OCI-LY7 (cell line): ENCODE results near the gene CFH. TPM values are rescaled to one million over a fixed set of nuclear protein-coding genes. Genes with fewer than 3 reads are reported as not detected.
"Not testable (repeated sequence)": the region's sequence is repeated elsewhere in the genome, so short reads cannot be mapped to it uniquely, and the experiment has no call there.

Experiments
- BruUV-seq: library from RNA; stranded (reverse); fragments of 400-500 nt; replicated peaks from 2 replicates; lab custom pipeline; 2021; lab: Mats Ljungman, UMichigan
- CTCF ChIA-PET: fragments of 300-600 bp; sonication (Branson Sonifier 250); formaldehyde crosslinking; loops from one replicate; lab custom pipeline; 2022; ENCODE audit warnings: antibody characterized with exemption; ENCODE audit not compliant: unreplicated experiment; lab: Charles Lee
- POLR2A ChIA-PET: fragments of 300-600 bp; sonication (Branson Sonifier 250); formaldehyde crosslinking; loops from one replicate; lab custom pipeline; 2022; ENCODE audit warnings: antibody characterized with exemption; lab: Charles Lee
- DNase-seq: peaks from one replicate; pipeline ENCODE4 v3.0.0-alpha.2; 2015; ENCODE audit warnings: low spot score
- H2AFZ ChIP-seq: fragments of 200-600 bp; sonication (generic), shearing (Covaris generic); 2 replicates; pipeline ENCODE4 v1.6.1; 2014; ENCODE audit warnings: mild to moderate bottlenecking, antibody characterized with exemption, low read length, moderate library complexity
- H3K27ac ChIP-seq: fragments of 200-600 bp; sonication (generic); 2 replicates; pipeline ENCODE4 v1.5.1; 2014; ENCODE audit warnings: mixed run types, low read depth, mild to moderate bottlenecking, moderate library complexity, low read length, inconsistent platforms; ENCODE audit not compliant: poor library complexity, severe bottlenecking
- H3K36me3 ChIP-seq: fragments of 200-600 bp; sonication (generic); 2 replicates; pipeline ENCODE4 v1.6.1; 2014; ENCODE audit warnings: mild to moderate bottlenecking, antibody characterized with exemption, low read length, moderate library complexity, mixed read lengths; ENCODE audit not compliant: insufficient read depth
- H3K4me1 ChIP-seq: fragments of 200-600 bp; sonication (generic); 2 replicates; pipeline ENCODE4 v1.5.1; 2014; ENCODE audit warnings: mild to moderate bottlenecking, low read length; ENCODE audit not compliant: insufficient read depth, poor library complexity, severe bottlenecking
- H3K4me2 ChIP-seq: fragments of 200-600 bp; sonication (generic); 2 replicates; pipeline ENCODE4 v1.6.1; 2014; ENCODE audit warnings: mild to moderate bottlenecking, low read length
- H3K4me3 ChIP-seq: fragments of 200-600 bp; sonication (generic); 2 replicates; pipeline ENCODE4 v1.5.1; 2014; ENCODE audit warnings: mild to moderate bottlenecking, low read depth, low read length; ENCODE audit not compliant: poor library complexity, severe bottlenecking
- H3K79me2 ChIP-seq: fragments of 200-600 bp; sonication (generic); 2 replicates; pipeline ENCODE4 v1.6.1; 2016; ENCODE audit warnings: low read depth, mild to moderate bottlenecking, low read length, moderate library complexity, mixed read lengths; ENCODE audit not compliant: insufficient read depth
- H3K9me2 ChIP-seq: fragments of 200-600 bp; sonication (generic); 2 replicates; pipeline ENCODE4 v1.6.1; 2016; ENCODE audit warnings: mild to moderate bottlenecking, low read length, mixed read lengths; ENCODE audit not compliant: insufficient read depth
- H3K9me3 ChIP-seq: fragments of 200-600 bp; sonication (generic); 2 replicates; pipeline ENCODE4 v1.6.1; 2014; ENCODE audit warnings: mild to moderate bottlenecking, mixed run types, low read length, mixed read lengths
- H4K20me1 ChIP-seq: fragments of 200-600 bp; sonication (generic); 2 replicates; pipeline ENCODE4 v1.6.1; 2014; ENCODE audit warnings: mild to moderate bottlenecking, antibody characterized with exemption, low read length, moderate library complexity, mixed read lengths; ENCODE audit not compliant: insufficient read depth
- EZH2phosphoT487 ChIP-seq: fragments of 200-600 bp; sonication (generic); IDR thresholded peaks from 2 replicates; pipeline ENCODE4 v1.6.1; 2018; ENCODE audit warnings: low read depth, borderline replicate concordance, mild to moderate bottlenecking, mixed run types, antibody characterized with exemption, low read length, moderate library complexity, mixed read lengths
- intact Hi-C: fragments of 100-400 bp; cut with micrococcal nuclease; formaldehyde crosslinking; loops from one replicate; pipeline ENCODE4 v1.10.0; 2022; ENCODE audit not compliant: unreplicated experiment
- total RNA-seq, 2 experiments: library from RNA; depleted of rRNA in 1 of 2; stranded (reverse); fragments of >200 nt in 1 of 2; shearing (Covaris generic) in 1 of 2; gene quantifications; 2 replicates each; pipeline ENCODE4 v1.2.3, GENCODE V29; 2014 to 2022
- TF ChIP-seq, protein P1 (sequence below): fragments of 200-600 bp; sonication (generic); conservative IDR thresholded peaks from 2 replicates; pipeline ENCODE4 v1.5.1; 2014; ENCODE audit warnings: mild to moderate bottlenecking, antibody characterized with exemption, low read length, moderate library complexity, mixed read lengths

CFH gene
- total RNA-seq, 2 experiments from 2014 or later = not detected

DNA sequence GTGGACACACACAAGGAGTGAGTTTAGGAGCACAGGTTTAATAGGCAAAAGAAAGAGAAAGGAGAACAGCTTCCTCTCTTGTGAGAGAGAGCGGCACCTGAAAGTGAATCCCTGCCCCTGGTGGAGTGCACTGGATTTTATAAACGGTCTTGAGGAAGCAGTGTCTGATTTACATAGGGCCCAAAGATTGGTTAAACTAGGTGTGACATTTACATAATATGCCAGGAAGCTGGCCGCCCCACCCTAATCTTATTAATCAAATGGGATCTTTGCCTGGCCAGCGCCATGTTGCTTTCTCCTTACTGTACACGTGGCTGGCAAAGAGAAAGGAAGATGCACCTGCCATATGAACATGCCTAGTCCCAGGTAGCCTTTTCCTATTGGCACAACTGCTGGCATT lies 38.7 kb downstream of the CFH start:
- BruUV-seq = no TSS peak
- intact Hi-C loops = no loop called here
- ChIA-PET POLR2A (no interaction called here), CTCF (no interaction called here)
- no peak overlapping the region for H3K27ac ChIP-seq
- no peak overlapping the region for H2AFZ ChIP-seq
- no peaks in the 10 kb centered on the region for H3K36me3 ChIP-seq
- TF ChIP-seq EZH2phosphoT487 = no peak
- no peak for DNase-seq
- no peaks in the 10 kb centered on the region for H4K20me1 ChIP-seq
- no peak overlapping the region for H3K4me2 ChIP-seq
- no peak overlapping the region for H3K4me3 ChIP-seq
- no peaks in the 10 kb centered on the region for H3K9me2 ChIP-seq
- no peaks in the 10 kb centered on the region for H3K4me1 ChIP-seq
- H3K79me2 ChIP-seq = no peaks in the 10 kb centered on the region
- no peaks in the 10 kb centered on the region for H3K9me3 ChIP-seq

DNA sequence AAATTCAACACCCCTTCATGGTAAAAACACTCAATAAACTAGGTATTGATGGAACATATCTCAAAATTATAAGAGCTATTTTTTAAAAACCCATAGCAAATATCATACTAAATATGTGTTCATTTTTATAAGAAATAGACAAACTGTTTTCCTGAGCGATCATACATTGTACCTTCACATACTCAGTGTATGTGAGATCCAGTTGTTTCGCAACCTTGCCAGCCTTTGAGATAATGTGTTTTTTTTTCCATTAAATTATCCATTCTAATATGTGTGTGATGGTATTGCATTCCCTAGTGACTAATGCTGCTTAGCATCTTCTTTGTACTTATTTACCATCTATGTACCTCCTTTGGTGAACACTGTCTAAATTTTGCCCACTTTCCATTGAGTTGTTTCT lies 47.1 kb downstream of the CFH start:
- Histone ChIP-seq H3K79me2 (no peaks in the 10 kb centered on the region), H3K4me1 (no peaks in the 10 kb centered on the region), H3K27ac (no peak overlapping the region), H3K4me2 (no peak overlapping the region), H3K9me2 (no peaks in the 10 kb centered on the region), H3K9me3 (no peaks in the 10 kb centered on the region), H2AFZ (no peak overlapping the region), H3K4me3 (no peak overlapping the region), H4K20me1 (no peaks in the 10 kb centered on the region), H3K36me3 (no peaks in the 10 kb centered on the region)
- no peak for TF ChIP-seq EZH2phosphoT487
- TF ChIP-seq, protein P1, sequence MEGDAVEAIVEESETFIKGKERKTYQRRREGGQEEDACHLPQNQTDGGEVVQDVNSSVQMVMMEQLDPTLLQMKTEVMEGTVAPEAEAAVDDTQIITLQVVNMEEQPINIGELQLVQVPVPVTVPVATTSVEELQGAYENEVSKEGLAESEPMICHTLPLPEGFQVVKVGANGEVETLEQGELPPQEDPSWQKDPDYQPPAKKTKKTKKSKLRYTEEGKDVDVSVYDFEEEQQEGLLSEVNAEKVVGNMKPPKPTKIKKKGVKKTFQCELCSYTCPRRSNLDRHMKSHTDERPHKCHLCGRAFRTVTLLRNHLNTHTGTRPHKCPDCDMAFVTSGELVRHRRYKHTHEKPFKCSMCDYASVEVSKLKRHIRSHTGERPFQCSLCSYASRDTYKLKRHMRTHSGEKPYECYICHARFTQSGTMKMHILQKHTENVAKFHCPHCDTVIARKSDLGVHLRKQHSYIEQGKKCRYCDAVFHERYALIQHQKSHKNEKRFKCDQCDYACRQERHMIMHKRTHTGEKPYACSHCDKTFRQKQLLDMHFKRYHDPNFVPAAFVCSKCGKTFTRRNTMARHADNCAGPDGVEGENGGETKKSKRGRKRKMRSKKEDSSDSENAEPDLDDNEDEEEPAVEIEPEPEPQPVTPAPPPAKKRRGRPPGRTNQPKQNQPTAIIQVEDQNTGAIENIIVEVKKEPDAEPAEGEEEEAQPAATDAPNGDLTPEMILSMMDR = no peak
- intact Hi-C loops = no loop called here
- no TSS peak for BruUV-seq
- POLR2A ChIA-PET = no interaction called here
- CTCF ChIA-PET = no interaction called here
- DNase-seq = no peak

DNA sequence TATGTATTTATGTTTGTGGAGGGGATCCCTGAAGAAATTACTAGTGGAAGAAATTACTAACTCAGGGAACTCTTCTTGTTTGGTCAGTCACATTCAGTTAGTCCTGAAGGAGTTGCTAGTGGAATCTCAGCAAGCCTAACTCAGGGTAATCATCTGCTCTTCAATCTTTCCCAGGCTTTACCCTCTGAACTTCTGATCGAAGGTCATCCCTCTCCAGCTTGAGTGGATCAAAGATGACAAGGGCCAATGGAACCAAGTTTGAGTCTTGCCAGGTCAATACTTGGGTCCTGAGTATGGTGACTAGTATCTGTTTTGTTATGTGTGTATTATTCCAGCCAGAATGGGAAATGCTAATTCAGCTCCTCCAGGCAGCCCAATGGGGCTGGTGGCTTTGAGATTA lies 49.3 kb downstream of the CFH start:
- CTCF ChIA-PET = no interaction called here
- POLR2A ChIA-PET = no interaction called here
- TF ChIP-seq, protein P1 = no peak
- no peak for TF ChIP-seq EZH2phosphoT487
- no peak overlapping the region for H2AFZ ChIP-seq
- no peak overlapping the region for H3K4me2 ChIP-seq
- H4K20me1 ChIP-seq = no peaks in the 10 kb centered on the region
- intact Hi-C loops = no loop called here
- no peaks in the 10 kb centered on the region for H3K9me2 ChIP-seq
- H3K36me3 ChIP-seq = no peaks in the 10 kb centered on the region
- H3K79me2 ChIP-seq = no peaks in the 10 kb centered on the region
- H3K4me1 ChIP-seq = no peaks in the 10 kb centered on the region
- no peak overlapping the region for H3K4me3 ChIP-seq
- no peaks in the 10 kb centered on the region for H3K9me3 ChIP-seq
- no peak for DNase-seq
- no peak overlapping the region for H3K27ac ChIP-seq
- BruUV-seq = no TSS peak

DNA sequence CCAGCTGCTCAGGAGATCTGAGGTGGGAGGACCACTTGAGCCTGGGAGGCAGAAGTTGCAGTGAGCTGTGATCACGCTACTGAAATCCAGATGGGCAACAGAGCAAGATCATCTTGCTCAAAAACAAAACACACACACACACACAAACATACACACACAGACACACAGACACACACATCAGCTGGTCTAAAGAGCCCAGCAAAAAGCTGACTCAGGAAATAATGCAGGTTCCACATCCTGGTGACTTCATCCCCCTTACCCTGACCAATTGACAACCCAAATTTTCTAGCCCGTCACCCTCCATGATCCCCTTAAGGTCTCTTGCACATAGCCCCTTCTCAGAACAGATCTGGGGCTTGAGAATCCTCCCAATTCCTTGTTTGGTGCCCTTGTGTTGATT lies 58.0 kb downstream of the CFH start:
- H2AFZ ChIP-seq, H3K79me2 ChIP-seq, H4K20me1 ChIP-seq, H3K36me3 ChIP-seq, intact Hi-C loops, CTCF ChIA-PET, POLR2A ChIA-PET, H3K27ac ChIP-seq, H3K4me3 ChIP-seq, BruUV-seq, H3K4me1 ChIP-seq, DNase-seq, H3K9me2 ChIP-seq, H3K9me3 ChIP-seq, H3K4me2 ChIP-seq: not testable (repeated sequence)
